ENCODE data around the gene UBE2G1. TPM values are rescaled to one million over a fixed set of nuclear protein-coding genes. Genes with fewer than 3 reads are reported as not detected.
"Not testable (repeated sequence)": the region's sequence is repeated elsewhere in the genome, so short reads cannot be mapped to it uniquely, and the experiment has no call there.

The UBE2G1 gene
- total RNA-seq, 3 donors from 2014 or later (not counting 1 experiment from before 2014, with no cell fraction given), result 58.2 to 76.4 (median 64.7) TPM

DNA sequence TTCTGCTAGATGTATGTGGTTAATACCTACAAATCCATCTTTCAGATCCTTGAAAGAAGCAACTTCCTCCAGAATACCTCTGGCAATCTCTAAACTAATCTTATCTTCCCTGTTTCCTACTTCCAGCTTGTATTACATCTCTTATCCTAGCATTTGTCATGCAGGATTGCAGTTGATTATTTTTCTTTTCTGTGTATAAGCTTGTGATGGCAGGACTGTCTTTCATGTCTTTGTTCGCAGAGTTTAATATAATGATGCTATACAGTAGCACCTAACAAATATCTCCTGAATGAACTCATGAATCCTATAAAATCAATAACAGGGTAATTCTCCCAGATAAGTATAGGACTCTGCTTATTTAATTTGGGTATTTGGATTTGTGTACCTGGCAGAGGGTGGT, 12.2 kb upstream of the UBE2G1 start:
- Mint-ChIP-seq H3K4me1 (peaks cover 9 to 20% of the 10 kb centered on the region in 2 donors), H3K27me3 (ENCODE audit: low read depth in 2 of 2) (no peaks in the 10 kb centered on the region), H3K27ac (no peak overlapping the region), H3K36me3 (no peaks in the 10 kb centered on the region), H3K9me3 (no peaks in the 10 kb centered on the region), H3K4me3 (no peak overlapping the region)
- TF ChIP-seq, protein P1, sequence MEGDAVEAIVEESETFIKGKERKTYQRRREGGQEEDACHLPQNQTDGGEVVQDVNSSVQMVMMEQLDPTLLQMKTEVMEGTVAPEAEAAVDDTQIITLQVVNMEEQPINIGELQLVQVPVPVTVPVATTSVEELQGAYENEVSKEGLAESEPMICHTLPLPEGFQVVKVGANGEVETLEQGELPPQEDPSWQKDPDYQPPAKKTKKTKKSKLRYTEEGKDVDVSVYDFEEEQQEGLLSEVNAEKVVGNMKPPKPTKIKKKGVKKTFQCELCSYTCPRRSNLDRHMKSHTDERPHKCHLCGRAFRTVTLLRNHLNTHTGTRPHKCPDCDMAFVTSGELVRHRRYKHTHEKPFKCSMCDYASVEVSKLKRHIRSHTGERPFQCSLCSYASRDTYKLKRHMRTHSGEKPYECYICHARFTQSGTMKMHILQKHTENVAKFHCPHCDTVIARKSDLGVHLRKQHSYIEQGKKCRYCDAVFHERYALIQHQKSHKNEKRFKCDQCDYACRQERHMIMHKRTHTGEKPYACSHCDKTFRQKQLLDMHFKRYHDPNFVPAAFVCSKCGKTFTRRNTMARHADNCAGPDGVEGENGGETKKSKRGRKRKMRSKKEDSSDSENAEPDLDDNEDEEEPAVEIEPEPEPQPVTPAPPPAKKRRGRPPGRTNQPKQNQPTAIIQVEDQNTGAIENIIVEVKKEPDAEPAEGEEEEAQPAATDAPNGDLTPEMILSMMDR (IDR thresholded peaks at IDR 0.05), result no peak
- intact Hi-C loops (cut with micrococcal nuclease), result no loop called here
- Histone ChIP-seq H3K4me1 (ENCODE audit: control insufficient read depth, insufficient read depth, low read length) (peaks cover 23% of the 10 kb centered on the region), H3K36me3 (ENCODE audit: control insufficient read depth, insufficient read depth, low read length) (no peaks in the 10 kb centered on the region), H3K27ac (ENCODE audit: low read length) (no peak overlapping the region), H3K9me3 (ENCODE audit: control insufficient read depth, insufficient read depth, low read length) (no peaks in the 10 kb centered on the region), H3K27me3 (ENCODE audit: control insufficient read depth, insufficient read depth, low read length) (no peaks in the 10 kb centered on the region), H3K4me3 (ENCODE audit: low read length) (no peak overlapping the region)
- no CpG with 5 or more reads among the region's 1 CpG for WGBS (ENCODE audit: insufficient coverage)
- ATAC-seq (no peak), DNase-seq (no peak)

- H3K27ac ChIP-seq (ENCODE audit: low read length); H3K9me3 Mint-ChIP-seq; H3K4me3 Mint-ChIP-seq; H3K9me3 ChIP-seq (ENCODE audit: control insufficient read depth, insufficient read depth, low read length); ATAC-seq; DNase-seq; H3K4me3 ChIP-seq (ENCODE audit: low read length); H3K27me3 Mint-ChIP-seq (ENCODE audit: low read depth in 2 of 2); H3K27ac Mint-ChIP-seq; H3K27me3 ChIP-seq (ENCODE audit: control insufficient read depth, insufficient read depth, low read length); H3K36me3 ChIP-seq (ENCODE audit: control insufficient read depth, insufficient read depth, low read length); H3K36me3 Mint-ChIP-seq; intact Hi-C loops (cut with micrococcal nuclease): not testable (repeated sequence)
- peaks cover 9 to 20% of the 10 kb centered on the region in 2 donors for H3K4me1 Mint-ChIP-seq
- H3K4me1 ChIP-seq (ENCODE audit: control insufficient read depth, insufficient read depth, low read length), result peaks cover 23% of the 10 kb centered on the region
- 48% methylated on average over 7 of the region's 7 CpGs for WGBS (ENCODE audit: insufficient coverage)
These were observed 10.8 kb upstream of the UBE2G1 start for GRCh38 chr17:4377247-4377646.

DNA sequence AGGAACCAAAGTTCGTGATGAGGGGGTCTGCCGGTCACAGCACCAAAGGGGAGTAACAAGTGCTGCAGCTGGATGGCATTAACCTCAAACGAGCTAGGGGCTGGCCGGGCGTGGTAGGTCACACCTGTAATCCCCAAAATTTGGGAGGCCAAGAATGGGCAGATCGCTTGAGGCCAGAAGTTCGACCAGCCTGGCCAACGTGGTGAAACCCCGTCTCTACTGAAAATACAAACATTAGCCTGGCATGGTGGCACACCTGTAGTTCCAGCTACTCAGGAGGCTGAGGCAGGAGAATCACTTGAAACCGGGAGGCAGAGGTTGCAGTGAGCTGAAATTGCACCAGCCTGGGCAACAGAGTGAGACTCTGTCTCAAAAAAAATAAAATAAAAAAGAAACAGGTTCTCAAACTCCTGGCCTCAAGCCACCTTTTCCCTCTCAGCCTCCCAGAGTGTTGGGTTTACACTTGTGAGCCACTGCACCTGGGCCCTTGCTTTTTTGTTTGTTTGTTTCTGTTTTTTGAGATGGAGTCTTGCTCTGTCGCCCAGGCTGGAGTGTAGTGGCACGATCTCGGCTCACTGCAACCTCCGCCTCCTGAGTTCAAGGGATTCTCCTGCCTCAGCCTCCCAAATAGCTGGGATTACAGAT, 9.4 kb upstream of the UBE2G1 start:
- H3K36me3 ChIP-seq (ENCODE audit: control insufficient read depth, insufficient read depth, low read length); DNase-seq; H3K27me3 ChIP-seq (ENCODE audit: control insufficient read depth, insufficient read depth, low read length); intact Hi-C loops (cut with micrococcal nuclease); H3K9me3 ChIP-seq (ENCODE audit: control insufficient read depth, insufficient read depth, low read length); H3K4me3 Mint-ChIP-seq; H3K27ac Mint-ChIP-seq; ATAC-seq; H3K9me3 Mint-ChIP-seq; H3K36me3 Mint-ChIP-seq; H3K27me3 Mint-ChIP-seq (ENCODE audit: low read depth in 2 of 2); H3K4me3 ChIP-seq (ENCODE audit: low read length): not testable (repeated sequence)
- Histone ChIP-seq H3K27ac (ENCODE audit: low read length) (peak overlapping the region; percentile 73), H3K4me1 (ENCODE audit: control insufficient read depth, insufficient read depth, low read length) (peaks cover 23% of the 10 kb centered on the region)
- H3K4me1 Mint-ChIP-seq, result peaks cover 9 to 20% of the 10 kb centered on the region in 2 donors
- WGBS (ENCODE audit: insufficient coverage), result 55% methylated on average over 14 of the region's 14 CpGs

DNA sequence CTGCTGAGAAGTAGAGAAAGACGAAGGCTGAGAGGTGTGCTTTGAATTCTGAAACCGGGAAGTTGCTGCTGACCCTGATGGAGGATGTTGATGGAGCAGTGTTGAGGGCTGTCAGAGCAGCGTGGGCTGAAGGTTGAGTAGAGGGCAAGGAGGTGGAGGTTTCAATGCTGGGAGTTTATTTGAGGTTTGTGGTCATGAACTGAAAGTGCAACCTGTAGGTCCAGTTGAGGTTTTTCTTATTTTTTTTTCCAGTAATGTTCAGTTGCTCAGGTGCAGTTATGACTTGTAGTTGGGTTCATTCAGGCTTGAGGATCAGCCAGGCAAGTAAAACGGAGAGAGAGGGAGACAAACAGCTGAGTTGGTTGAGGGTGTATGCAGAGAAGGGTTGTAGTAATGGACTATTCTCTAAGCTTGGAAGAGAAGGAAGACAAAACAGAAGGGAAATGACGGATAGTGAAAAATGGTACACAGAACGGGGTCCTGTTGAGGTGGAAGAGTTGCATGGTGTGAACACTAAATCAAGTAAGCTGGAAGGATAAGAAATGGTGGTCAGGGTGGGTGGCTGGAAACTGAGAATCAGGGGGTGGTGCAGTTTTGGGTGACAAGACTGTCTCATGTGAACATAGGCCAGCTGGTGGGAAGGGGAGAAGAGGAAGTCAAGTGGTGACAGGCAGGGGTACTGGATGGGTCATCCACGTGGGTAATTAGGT, 8.7 kb upstream of the UBE2G1 start:
- Histone ChIP-seq H3K27me3 (ENCODE audit: control insufficient read depth, insufficient read depth, low read length) (no peaks in the 10 kb centered on the region), H3K4me1 (ENCODE audit: control insufficient read depth, insufficient read depth, low read length) (peaks cover 23% of the 10 kb centered on the region), H3K4me3 (ENCODE audit: low read length) (no peak overlapping the region), H3K27ac (ENCODE audit: low read length) (peak overlapping the region; percentile 73), H3K36me3 (ENCODE audit: control insufficient read depth, insufficient read depth, low read length) (no peaks in the 10 kb centered on the region), H3K9me3 (ENCODE audit: control insufficient read depth, insufficient read depth, low read length) (no peaks in the 10 kb centered on the region)
- ATAC-seq (peak; percentile 54 to 68 (median 64)), DNase-seq (peak in 1 of 2 donors; percentile 61)
- 15% methylated on average over 7 of the region's 7 CpGs for WGBS (ENCODE audit: insufficient coverage)
- Mint-ChIP-seq H3K27ac (peak overlapping the region in 1 of 2 donors; percentile 32), H3K27me3 (ENCODE audit: low read depth in 2 of 2) (no peaks in the 10 kb centered on the region), H3K4me3 (peak overlapping the region; percentile 0), H3K36me3 (no peaks in the 10 kb centered on the region), H3K4me1 (peaks cover 9 to 20% of the 10 kb centered on the region in 2 donors), H3K9me3 (no peaks in the 10 kb centered on the region)
- intact Hi-C loops (cut with micrococcal nuclease), result no loop called here
- TF ChIP-seq, protein P1 (IDR thresholded peaks at IDR 0.05), result no peak

All from natural killer cell (primary cell).